ENCODE data around the gene TBC1D32.

DNA sequence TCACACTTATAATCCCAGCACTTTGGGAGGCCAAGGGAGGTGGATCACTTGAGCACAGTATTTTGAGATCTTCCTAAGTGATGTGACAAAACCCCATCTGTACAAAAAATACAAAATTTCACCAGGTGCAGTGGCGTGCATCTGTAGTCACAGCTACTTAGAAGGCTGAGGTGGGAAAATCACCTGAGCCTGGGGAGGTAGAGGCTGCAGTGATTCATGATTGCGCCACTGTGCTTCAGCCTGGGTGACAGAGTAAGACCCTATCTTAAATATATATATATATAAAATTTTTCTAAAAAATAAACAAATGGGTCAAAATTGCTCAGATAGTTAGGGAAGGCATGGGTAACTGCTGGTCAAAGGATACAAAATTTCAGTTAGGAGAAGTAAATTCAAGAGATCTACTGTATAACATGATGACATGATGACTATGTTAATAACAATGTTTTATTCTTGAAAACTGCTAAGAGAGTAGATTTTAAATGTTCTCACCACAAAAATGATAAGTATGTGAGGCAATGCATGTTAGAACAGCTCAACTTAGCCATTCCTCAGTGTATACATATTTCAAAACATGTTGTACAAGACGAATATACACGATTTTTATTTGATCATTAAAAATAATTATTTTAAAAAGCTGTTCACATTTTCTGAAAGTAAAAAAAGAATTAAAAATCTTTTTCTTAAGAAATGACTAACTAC is 24.4 kb downstream of the TBC1D32 start:
- TF ChIP-seq POLR2A (IDR thresholded peaks at IDR 0.05; ENCODE audit: low read depth, low read length): no peak
- TF ChIP-seq POLR2AphosphoS5 (IDR thresholded peaks at IDR 0.05; ENCODE audit: low read depth, low read length): no peak
